HG03066 (cell line): ENCODE results near the gene BMPR1A.

Experiments
- ATAC-seq: cut with Tn5 transposase; IDR thresholded peaks from one replicate; pipeline ENCODE4 v1.9.1; 2021; ENCODE audit warnings: low read depth; ENCODE audit not compliant: unreplicated experiment

The BMPR1A gene

GRCh38 chr10:86867149-86867548 is 110.7 kb downstream of the BMPR1A start:
- no peak for ATAC-seq

DNA sequence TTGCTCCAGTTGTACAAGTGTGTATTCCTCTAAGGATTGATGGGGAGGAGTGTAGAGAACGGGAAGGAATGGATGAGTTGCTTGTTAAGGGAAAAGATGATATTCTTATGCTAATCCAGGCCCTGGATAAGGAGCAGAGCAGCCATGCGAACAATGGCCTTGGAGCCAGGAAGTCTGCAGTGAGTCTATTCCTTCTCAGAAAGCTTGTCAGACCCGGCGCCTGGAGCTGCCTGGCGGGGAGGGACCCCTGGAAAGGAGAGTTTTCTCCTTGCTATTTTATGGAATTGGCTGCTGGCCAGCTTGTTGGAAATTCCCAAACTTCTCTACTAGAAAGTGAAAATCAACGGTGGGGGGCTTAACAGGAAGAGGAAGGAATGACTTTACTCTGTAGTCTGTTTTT is 111.9 kb downstream of the BMPR1A start:
- ATAC-seq, result no peak

DNA sequence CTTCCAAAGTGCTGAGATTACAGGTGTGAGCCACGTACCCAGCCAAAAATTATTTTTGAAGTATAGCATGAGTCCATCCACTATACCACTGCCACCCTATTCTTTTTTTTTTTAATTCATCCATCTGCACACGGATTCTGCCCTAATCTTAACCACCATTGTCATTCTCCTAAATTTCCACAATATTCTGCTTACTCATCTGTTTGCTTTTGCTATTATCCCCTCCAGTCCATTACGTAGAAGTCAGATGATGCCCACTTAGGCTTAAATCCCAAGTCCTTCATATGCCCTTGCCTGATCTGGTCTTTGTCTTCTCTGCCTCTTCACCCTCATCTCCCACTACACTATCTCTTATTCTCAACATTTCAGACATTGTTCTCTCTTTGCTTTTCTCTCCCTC is 114.3 kb downstream of the BMPR1A start:
- no peak for ATAC-seq

- ATAC-seq, result no peak
Observed at GRCh38 chr10:86871563-86872183, 115.3 kb downstream of the BMPR1A start.

GRCh38 chr10:86872757-86873156 is 116.3 kb downstream of the BMPR1A start:
- no peak for ATAC-seq

- no peak for ATAC-seq
Observed at GRCh38 chr10:86876748-86877147, 120.3 kb downstream of the BMPR1A start.

DNA sequence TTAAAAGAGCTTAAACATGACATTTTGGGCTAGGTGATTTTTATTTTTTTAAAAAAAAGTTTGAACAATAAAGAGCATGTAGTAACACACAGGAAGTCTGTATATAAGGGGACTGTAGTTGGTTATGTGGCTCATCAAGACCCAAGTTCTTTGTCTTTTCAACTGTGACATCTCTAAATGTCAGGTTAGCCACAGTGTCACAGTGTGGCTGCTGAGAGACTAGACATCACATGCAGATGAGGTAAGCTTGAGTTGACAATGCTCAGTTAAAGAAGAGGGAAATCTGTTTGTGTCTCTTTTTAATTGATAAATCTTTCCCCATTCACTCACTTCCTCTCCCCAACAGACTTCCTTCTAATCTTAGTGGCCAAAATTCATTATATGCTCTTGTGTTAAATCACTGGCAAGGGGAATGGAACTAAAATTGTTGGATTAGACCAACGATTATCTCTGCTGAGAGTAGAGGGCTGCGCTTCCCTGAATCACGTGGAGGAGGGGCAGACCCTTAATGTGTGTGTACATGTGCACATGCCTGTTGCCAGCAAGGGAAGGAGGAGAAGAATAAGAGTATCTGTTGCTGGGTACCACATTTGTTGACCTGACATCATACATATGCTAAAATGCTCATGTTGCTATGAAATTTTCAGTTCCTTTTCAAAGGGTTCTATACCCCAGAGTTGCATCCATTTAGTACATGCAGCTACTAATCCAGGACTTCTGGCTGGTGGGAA is 122.7 kb downstream of the BMPR1A start:
- peak; percentile 68 for ATAC-seq

- no peak for ATAC-seq
Observed at GRCh38 chr10:86880971-86881370, 124.6 kb downstream of the BMPR1A start.

DNA sequence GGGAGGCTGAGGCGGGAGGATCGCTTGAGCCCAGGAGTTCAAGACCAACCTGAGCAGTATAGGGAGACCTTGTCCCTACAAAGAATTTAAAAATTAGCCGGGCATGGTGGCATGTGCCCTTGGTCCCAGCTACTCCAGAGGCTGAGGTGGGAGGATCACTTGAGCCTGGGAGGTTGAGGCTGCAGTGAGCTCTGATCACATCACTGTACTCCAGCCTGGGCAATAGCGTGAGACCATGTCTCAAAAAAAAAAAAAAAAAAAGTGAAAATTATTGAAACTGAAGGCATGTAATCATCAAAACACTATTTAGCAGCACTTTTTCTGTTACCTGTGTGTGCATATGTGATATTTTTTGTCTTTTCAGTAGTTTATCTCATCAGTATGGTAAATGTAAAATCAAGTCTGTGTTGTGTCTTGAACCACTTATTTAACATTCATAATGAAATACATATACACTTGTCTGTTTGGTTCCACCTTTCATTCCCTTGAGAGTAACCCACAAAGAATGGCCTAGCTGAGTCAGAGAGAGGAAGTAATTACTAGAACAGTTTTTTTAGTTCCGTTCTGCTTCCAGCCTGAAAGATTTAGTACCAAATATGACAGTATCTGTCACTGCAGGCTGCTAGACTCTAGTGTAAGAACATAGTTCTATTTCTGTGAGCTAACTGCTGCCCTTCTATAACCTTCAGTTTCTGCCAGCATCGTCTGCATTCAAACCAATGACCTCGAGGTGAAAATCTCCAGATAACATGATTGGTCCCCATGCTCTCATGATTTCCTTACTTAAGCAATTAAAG is 132.4 kb downstream of the BMPR1A start:
- peak; percentile 98 for ATAC-seq

DNA sequence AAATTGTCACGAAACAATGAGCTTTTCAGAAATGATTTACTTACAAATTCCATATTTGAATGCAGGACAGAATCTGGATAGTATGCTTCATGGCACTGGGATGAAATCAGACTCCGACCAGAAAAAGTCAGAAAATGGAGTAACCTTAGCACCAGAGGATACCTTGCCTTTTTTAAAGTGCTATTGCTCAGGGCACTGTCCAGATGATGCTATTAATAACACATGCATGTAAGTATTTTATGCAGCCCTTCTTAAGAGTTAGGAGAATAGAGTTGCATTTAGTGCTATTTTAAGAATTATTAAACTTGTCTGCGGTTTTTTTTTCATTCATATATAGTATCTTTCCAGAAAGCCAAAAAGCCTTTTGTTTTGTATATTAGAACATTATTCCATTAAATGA is 133.6 kb downstream of the BMPR1A start:
- ATAC-seq, result no peak

- ATAC-seq, result no peak
Observed at GRCh38 chr10:86898511-86898910, 142.1 kb downstream of the BMPR1A start.

- ATAC-seq, result no peak
Observed at GRCh38 chr10:86899132-86899531, 142.7 kb downstream of the BMPR1A start.

DNA sequence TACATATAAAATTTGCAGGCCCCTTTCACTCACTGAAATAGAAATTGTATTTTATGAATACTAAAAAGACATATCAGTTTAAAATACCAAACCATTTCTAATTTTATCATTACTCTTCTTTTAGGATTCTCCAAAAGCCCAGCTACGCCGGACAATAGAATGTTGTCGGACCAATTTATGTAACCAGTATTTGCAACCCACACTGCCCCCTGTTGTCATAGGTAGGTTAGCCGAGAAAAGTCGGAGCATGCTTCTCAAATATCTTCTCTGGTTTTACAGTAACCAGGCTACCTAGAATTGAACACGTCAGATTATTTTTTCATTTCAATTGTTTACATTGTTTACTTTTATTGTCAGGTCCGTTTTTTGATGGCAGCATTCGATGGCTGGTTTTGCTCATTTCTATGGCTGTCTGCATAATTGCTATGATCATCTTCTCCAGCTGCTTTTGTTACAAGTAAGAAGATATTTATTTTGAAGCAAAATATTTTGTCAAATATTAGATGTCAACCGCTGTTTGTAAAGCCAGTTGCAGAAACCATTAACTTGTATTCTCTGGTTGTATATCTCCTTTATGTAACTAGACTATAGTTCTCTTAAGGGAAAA is 143.4 kb downstream of the BMPR1A start:
- ATAC-seq, result no peak

- no peak for ATAC-seq
Observed at GRCh38 chr10:86900955-86901354, 144.5 kb downstream of the BMPR1A start.

GRCh38 chr10:86904600-86904999 is 148.2 kb downstream of the BMPR1A start:
- ATAC-seq, result no peak

GRCh38 chr10:86905429-86905828 is 149.0 kb downstream of the BMPR1A start:
- no peak for ATAC-seq

- ATAC-seq, result no peak
Observed at GRCh38 chr10:86914734-86915133, 158.3 kb downstream of the BMPR1A start.

GRCh38 chr10:86918022-86918471 is 161.6 kb downstream of the BMPR1A start:
- no peak for ATAC-seq

- no peak for ATAC-seq
Observed at GRCh38 chr10:86922553-86922961, 166.1 kb downstream of the BMPR1A start.

- no peak for ATAC-seq
Observed at GRCh38 chr10:86929468-86930380, 173.3 kb downstream of the BMPR1A start.
